NB4 (cell line): ENCODE results near the gene ALDH1L2.

Experiments
- CTCF ChIP-seq: IDR thresholded peaks from one replicate; pipeline ENCODE4 v1.5.1; 2012; ENCODE audit warnings: low read depth, low read length
- POLR2A ChIP-seq: IDR thresholded peaks from 2 replicates; pipeline ENCODE4 v1.6.1; 2011; ENCODE audit warnings: mild to moderate bottlenecking; ENCODE audit not compliant: insufficient read length; ENCODE audit errors: extremely low read depth
- TF ChIP-seq, protein P1 (sequence below): IDR thresholded peaks from 2 replicates; pipeline ENCODE4 v1.6.1; 2011; ENCODE audit warnings: low read depth, low read length

- TF ChIP-seq, protein P1, sequence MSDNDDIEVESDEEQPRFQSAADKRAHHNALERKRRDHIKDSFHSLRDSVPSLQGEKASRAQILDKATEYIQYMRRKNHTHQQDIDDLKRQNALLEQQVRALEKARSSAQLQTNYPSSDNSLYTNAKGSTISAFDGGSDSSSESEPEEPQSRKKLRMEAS, result no peak
- no peak for TF ChIP-seq CTCF
- TF ChIP-seq POLR2A, result no peak
These were observed 16.7 kb upstream of the ALDH1L2 start for GRCh38 chr12:105100998-105101397.
